Measurements from ENCODE around the gene TUBB2A. TPM values are rescaled to one million over a fixed set of nuclear protein-coding genes. Genes with fewer than 3 reads are reported as not detected.

Gene TUBB2A
- 209 TPM for total RNA-seq

GRCh38 chr6:3157131-3157933 is at the start of gene TUBB2A:
Gene TUBB2A (minus strand): TSS chr6:3157544. CDS start chr6:3157463, 81 bp downstream.

GRCh38 chr6:3118353-3119039 is 38.8 kb downstream of the TUBB2A start, which contains the start of gene BPHL:
Gene BPHL (plus strand): TSS chr6:3118711. CDS start chr6:3118741, 30 bp downstream.

Other genes with a start within 250 kb of the TUBB2A start
- 87.5 TPM for gene SERPINB6, start 186.0 kb downstream of the TUBB2A start, total RNA-seq
- gene NQO2, start 157.7 kb downstream of the TUBB2A start, total RNA-seq = 9.5 TPM
- 23.1 TPM for gene RIPK1, start 89.0 kb downstream of the TUBB2A start, total RNA-seq
- gene BPHL, start 38.8 kb downstream of the TUBB2A start, total RNA-seq = 19.8 TPM
- gene TUBB2B, start 70.1 kb upstream of the TUBB2A start, total RNA-seq = 434 TPM
- 21.3 TPM for gene PSMG4, start 101.4 kb upstream of the TUBB2A start, total RNA-seq

Measured in camera-type eye (tissue), 1 donor.